Calu3 (cell line): ENCODE data around the gene DIS3L2. TPM values are rescaled to one million over a fixed set of nuclear protein-coding genes. Genes with fewer than 3 reads are reported as not detected.

Source experiments
- BruUV-seq: library from RNA; stranded (reverse); fragments of 400-500 nt; replicated peaks from 2 replicates; lab custom pipeline; 2021; lab: Mats Ljungman, UMichigan
- CTCF ChIA-PET: fragments of 300-600 bp; sonication (Branson Sonifier 250); formaldehyde crosslinking; loops from one replicate; lab custom pipeline; 2022; ENCODE audit warnings: antibody characterized with exemption; lab: Charles Lee
- DNase-seq: peaks from one replicate; pipeline ENCODE4 v3.0.0; 2022
- H3K27ac Mint-ChIP-seq: one replicate; pipeline ENCODE4 v1.8.0; 2022; ENCODE audit warnings: mixed read lengths; ENCODE audit not compliant: unreplicated experiment
- H3K27me3 Mint-ChIP-seq: one replicate; pipeline ENCODE4 v1.8.0; 2022; ENCODE audit warnings: mixed read lengths; ENCODE audit not compliant: unreplicated experiment
- H3K36me3 Mint-ChIP-seq: one replicate; pipeline ENCODE4 v1.8.0; 2022; ENCODE audit warnings: mild to moderate bottlenecking, moderate library complexity, mixed read lengths; ENCODE audit not compliant: insufficient read depth, unreplicated experiment
- H3K4me1 Mint-ChIP-seq: one replicate; pipeline ENCODE4 v1.8.0; 2022; ENCODE audit warnings: mild to moderate bottlenecking, low read depth, mixed read lengths; ENCODE audit not compliant: unreplicated experiment
- H3K4me3 Mint-ChIP-seq: one replicate; pipeline ENCODE4 v1.8.0; 2022; ENCODE audit warnings: mild to moderate bottlenecking, low read depth, moderate library complexity, mixed read lengths; ENCODE audit not compliant: unreplicated experiment
- H3K9me3 Mint-ChIP-seq: one replicate; pipeline ENCODE4 v1.8.0; 2022; ENCODE audit warnings: low read depth, mixed read lengths; ENCODE audit not compliant: unreplicated experiment
- CTCF ChIP-seq: fragments of 200-600 bp; IDR thresholded peaks from one replicate; pipeline ENCODE4 v1.8.0; 2022; ENCODE audit warnings: antibody characterized with exemption; ENCODE audit not compliant: unreplicated experiment
- intact Hi-C: fragments of 100-400 bp; cut with micrococcal nuclease; formaldehyde crosslinking; loops from one replicate; pipeline ENCODE4 v1.10.0; 2022; ENCODE audit not compliant: unreplicated experiment
- total RNA-seq: library from RNA; stranded (reverse); gene quantifications from 2 replicates; pipeline ENCODE4 v1.2.3, GENCODE V29; 2022

DIS3L2 gene
- total RNA-seq, 1 experiment from 2014 or later: 46.0 TPM

- no TSS peak for BruUV-seq
- Mint-ChIP-seq H3K36me3 (no peaks in the 10 kb centered on the region), H3K9me3 (no peaks in the 10 kb centered on the region), H3K27me3 (no peaks in the 10 kb centered on the region), H3K27ac (no peak overlapping the region), H3K4me1 (no peaks in the 10 kb centered on the region), H3K4me3 (no peak overlapping the region)
- CTCF ChIA-PET: interaction anchor here (0.5 to 1.1 kb wide), 2 partner anchors 10 to 161 kb away, joined by 3 read pairs; no protein-coding TSS in a partner anchor
- intact Hi-C loops: no loop called here
- no peak for TF ChIP-seq CTCF
- no peak for DNase-seq
These were observed 25.7 kb downstream of the DIS3L2 start for GRCh38 chr2:231987124-231987727.

- Mint-ChIP-seq H3K4me3 (no peak overlapping the region), H3K27ac (no peak overlapping the region), H3K4me1 (peaks cover 6% of the 10 kb centered on the region), H3K9me3 (no peaks in the 10 kb centered on the region), H3K36me3 (no peaks in the 10 kb centered on the region), H3K27me3 (no peaks in the 10 kb centered on the region)
- CTCF ChIA-PET: no interaction called here
- intact Hi-C loops: no loop called here
- no peak for TF ChIP-seq CTCF
- DNase-seq: no peak
- BruUV-seq: no TSS peak
These were observed 26.8 kb downstream of the DIS3L2 start for GRCh38 chr2:231988179-231988866.

- no peaks in the 10 kb centered on the region for H3K27me3 Mint-ChIP-seq
- H3K4me1 Mint-ChIP-seq: peaks cover 6% of the 10 kb centered on the region
- no TSS peak for BruUV-seq
- CTCF ChIA-PET: no interaction called here
- DNase-seq: no peak
- intact Hi-C loops: no loop called here
- TF ChIP-seq CTCF: no peak
- H3K27ac Mint-ChIP-seq: no peak overlapping the region
- no peaks in the 10 kb centered on the region for H3K9me3 Mint-ChIP-seq
- H3K4me3 Mint-ChIP-seq: no peak overlapping the region
- no peaks in the 10 kb centered on the region for H3K36me3 Mint-ChIP-seq
These were observed 30.2 kb downstream of the DIS3L2 start for GRCh38 chr2:231991664-231992063.

GRCh38 chr2:231992888-231993287 lies 31.4 kb downstream of the DIS3L2 start:
- Mint-ChIP-seq H3K4me3 (no peak overlapping the region), H3K36me3 (no peaks in the 10 kb centered on the region), H3K27ac (peak overlapping the region; percentile 30), H3K27me3 (no peaks in the 10 kb centered on the region), H3K9me3 (no peaks in the 10 kb centered on the region), H3K4me1 (peaks cover 6% of the 10 kb centered on the region)
- no TSS peak for BruUV-seq
- TF ChIP-seq CTCF: no peak
- no peak for DNase-seq
- CTCF ChIA-PET: interaction anchor here (0.6 kb wide), 1 partner anchor 228 kb away, joined by 5 read pairs; no protein-coding TSS in a partner anchor
- intact Hi-C loops: no loop called here
